KMS-11 (cell line): Measurements from ENCODE around the gene KLHDC8B.

Experiments used
- H2AFZ ChIP-seq: fragments of 200-600 bp; sonication (generic); 2 replicates; pipeline ENCODE4 v1.6.1; 2016; ENCODE audit warnings: antibody characterized with exemption, mixed run types, low read depth
- H3K27ac ChIP-seq: fragments of 200-600 bp; sonication (generic); 2 replicates; pipeline ENCODE4 v1.6.1; 2016; ENCODE audit warnings: mild to moderate bottlenecking, mixed run types
- H3K27me3 ChIP-seq: fragments of 200-600 bp; sonication (generic); 2 replicates; pipeline ENCODE4 v1.6.1; 2017; ENCODE audit warnings: mild to moderate bottlenecking, low read depth, mixed run types, moderate library complexity; ENCODE audit not compliant: insufficient read depth
- H3K36me3 ChIP-seq: fragments of 200-600 bp; sonication (generic); 2 replicates; pipeline ENCODE4 v1.6.1; 2017; ENCODE audit warnings: mild to moderate bottlenecking, mixed run types; ENCODE audit not compliant: insufficient read depth
- H3K4me1 ChIP-seq: fragments of 200-600 bp; sonication (generic); 2 replicates; pipeline ENCODE4 v1.6.1; 2016; ENCODE audit warnings: mild to moderate bottlenecking, low read depth, mixed run types; ENCODE audit not compliant: poor library complexity, severe bottlenecking
- H3K4me2 ChIP-seq: fragments of 200-600 bp; sonication (generic); 2 replicates; pipeline ENCODE4 v1.7.0; 2016; ENCODE audit warnings: mild to moderate bottlenecking, mixed run types
- H3K4me3 ChIP-seq: fragments of 200-600 bp; sonication (generic); IDR thresholded peaks from 2 replicates; pipeline ENCODE4 v1.6.1; 2017; ENCODE audit warnings: low read depth, low read length, mixed read lengths; ENCODE audit not compliant: insufficient read depth
- H3K79me2 ChIP-seq: fragments of 200-600 bp; sonication (generic); 2 replicates; pipeline ENCODE4 v1.6.1; 2016; ENCODE audit warnings: low read depth, mixed run types; ENCODE audit not compliant: insufficient read depth
- H3K9ac ChIP-seq: fragments of 200-600 bp; sonication (generic); 2 replicates; pipeline ENCODE4 v1.6.1; 2016; ENCODE audit warnings: mild to moderate bottlenecking, mixed run types
- H4K20me1 ChIP-seq: fragments of 200-600 bp; sonication (generic); 2 replicates; pipeline ENCODE4 v1.6.1; 2016; ENCODE audit warnings: mild to moderate bottlenecking, mixed run types; ENCODE audit not compliant: insufficient read depth
- CTCF ChIP-seq: fragments of 200-600 bp; sonication (generic); conservative IDR thresholded peaks from 2 replicates; pipeline ENCODE4 v1.6.1; 2017; ENCODE audit warnings: low read depth, mild to moderate bottlenecking, antibody characterized with exemption, low read length, moderate library complexity, mixed read lengths

Gene KLHDC8B

GRCh38 chr3:49198161-49198560, 26.8 kb downstream of the KLHDC8B start:
- Histone ChIP-seq H3K4me3 (no peak overlapping the region), H3K4me1 (no peaks in the 10 kb centered on the region), H3K4me2 (no peak overlapping the region), H2AFZ (no peak overlapping the region), H3K27me3 (no peaks in the 10 kb centered on the region), H3K79me2 (no peaks in the 10 kb centered on the region), H3K9ac (no peak overlapping the region), H3K36me3 (no peaks in the 10 kb centered on the region), H4K20me1 (no peaks in the 10 kb centered on the region), H3K27ac (no peak overlapping the region)
- TF ChIP-seq CTCF, result no peak

- Histone ChIP-seq H3K4me2 (no peak overlapping the region), H2AFZ (no peak overlapping the region), H3K79me2 (no peaks in the 10 kb centered on the region), H3K27me3 (no peaks in the 10 kb centered on the region), H3K36me3 (no peaks in the 10 kb centered on the region), H3K4me3 (no peak overlapping the region), H3K9ac (no peak overlapping the region), H3K4me1 (no peaks in the 10 kb centered on the region), H4K20me1 (no peaks in the 10 kb centered on the region), H3K27ac (no peak overlapping the region)
- TF ChIP-seq CTCF, result no peak
Measured at GRCh38 chr3:49198611-49199230, 27.3 kb downstream of the KLHDC8B start.

GRCh38 chr3:49199239-49199899, 28.0 kb downstream of the KLHDC8B start:
- TF ChIP-seq CTCF, result no peak
- no peak overlapping the region for H3K4me3 ChIP-seq
- H3K4me2 ChIP-seq, result no peak overlapping the region
- H4K20me1 ChIP-seq, result no peaks in the 10 kb centered on the region
- H3K9ac ChIP-seq, result no peak overlapping the region
- H3K79me2 ChIP-seq, result no peaks in the 10 kb centered on the region
- no peaks in the 10 kb centered on the region for H3K36me3 ChIP-seq
- H3K4me1 ChIP-seq, result no peaks in the 10 kb centered on the region
- no peak overlapping the region for H2AFZ ChIP-seq
- H3K27ac ChIP-seq, result no peak overlapping the region
- H3K27me3 ChIP-seq, result no peaks in the 10 kb centered on the region

GRCh38 chr3:49199900-49200281, 28.5 kb downstream of the KLHDC8B start:
- Histone ChIP-seq H3K9ac (no peak overlapping the region), H3K27me3 (no peaks in the 10 kb centered on the region), H3K36me3 (no peaks in the 10 kb centered on the region), H3K4me3 (no peak overlapping the region), H4K20me1 (no peaks in the 10 kb centered on the region), H3K79me2 (no peaks in the 10 kb centered on the region), H2AFZ (no peak overlapping the region), H3K4me2 (no peak overlapping the region), H3K4me1 (no peaks in the 10 kb centered on the region), H3K27ac (no peak overlapping the region)
- TF ChIP-seq CTCF, result no peak
